CD4-positive, alpha-beta T cell treated with Interferon alpha-2 for 1 hour (primary cell): ENCODE data around the gene KRT1.
"Not testable (repeated sequence)": the region's sequence is repeated elsewhere in the genome, so short reads cannot be mapped to it uniquely, and the experiment has no call there.

Experiments used
- DNase-seq, 2 donors: peaks; one replicate each; pipeline ENCODE4 v3.0.0-alpha.2; 2020 to 2022

KRT1 gene

DNA sequence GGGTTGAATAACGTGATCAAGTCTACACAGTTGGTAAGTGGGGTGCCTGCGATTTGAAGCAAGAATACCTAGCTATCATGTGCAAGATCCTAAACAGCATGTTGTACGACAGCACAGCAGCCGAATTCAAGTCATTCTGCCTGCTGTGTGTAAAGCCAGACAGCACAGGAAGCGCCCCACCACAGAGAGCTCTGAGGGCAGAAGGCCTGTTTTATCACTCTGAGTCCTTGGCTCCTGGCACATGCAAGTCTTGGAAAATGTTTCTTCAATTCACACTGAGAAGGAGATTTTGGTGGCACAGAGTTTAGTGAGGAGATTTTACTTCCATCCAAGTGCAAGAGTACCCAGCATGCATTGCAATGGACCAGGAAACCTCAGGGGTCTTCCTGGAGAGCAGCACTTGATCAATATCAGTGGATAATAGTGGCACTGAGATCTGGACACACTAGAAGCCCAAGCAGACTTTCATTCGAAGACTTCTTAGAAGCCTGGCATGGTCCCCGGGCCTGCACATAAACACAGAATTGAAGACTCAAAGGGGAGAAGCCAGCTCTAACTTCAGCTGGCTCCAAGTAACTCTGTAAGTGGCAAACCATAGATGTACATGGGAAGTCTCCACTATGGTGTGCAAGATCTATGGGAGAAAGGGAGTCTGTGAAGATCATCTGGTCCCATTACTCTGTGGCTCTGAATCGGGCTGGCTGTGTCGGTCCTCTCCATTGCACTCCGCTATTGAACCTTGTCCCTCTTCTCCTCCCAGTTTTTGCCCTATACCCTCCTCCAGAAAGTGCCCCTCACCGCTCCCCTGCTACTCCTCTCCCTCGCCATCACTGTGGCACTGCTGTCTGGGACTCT, 1.5 kb upstream of the KRT1 start:
- peak; percentile 12 to 21 for DNase-seq

- no peak for DNase-seq
These were observed 332 bp downstream of the KRT1 start for GRCh38 chr12:52679875-52680274.

DNA sequence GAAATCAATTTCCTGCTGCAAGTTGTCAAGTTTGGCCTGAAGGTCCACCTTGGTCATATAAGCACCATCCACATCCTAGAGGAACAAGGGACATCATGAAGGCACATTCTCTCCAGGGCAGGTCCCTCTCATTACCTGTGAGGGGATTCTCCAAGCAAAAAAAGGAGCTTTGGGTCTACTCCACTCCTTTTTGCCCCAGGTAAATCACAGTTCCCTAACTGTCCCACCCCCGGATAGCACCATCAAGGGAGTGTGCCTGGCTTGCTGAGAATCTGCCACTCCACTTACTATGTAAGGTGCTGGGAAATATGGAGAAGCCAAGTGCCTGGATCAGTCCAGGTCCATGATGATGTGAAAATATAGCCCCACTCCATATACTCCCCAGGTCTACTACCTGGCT, 2.5 kb downstream of the KRT1 start:
- DNase-seq, result no peak

- no peak for DNase-seq
These were observed 3.1 kb downstream of the KRT1 start for GRCh38 chr12:52677126-52677525.

DNA sequence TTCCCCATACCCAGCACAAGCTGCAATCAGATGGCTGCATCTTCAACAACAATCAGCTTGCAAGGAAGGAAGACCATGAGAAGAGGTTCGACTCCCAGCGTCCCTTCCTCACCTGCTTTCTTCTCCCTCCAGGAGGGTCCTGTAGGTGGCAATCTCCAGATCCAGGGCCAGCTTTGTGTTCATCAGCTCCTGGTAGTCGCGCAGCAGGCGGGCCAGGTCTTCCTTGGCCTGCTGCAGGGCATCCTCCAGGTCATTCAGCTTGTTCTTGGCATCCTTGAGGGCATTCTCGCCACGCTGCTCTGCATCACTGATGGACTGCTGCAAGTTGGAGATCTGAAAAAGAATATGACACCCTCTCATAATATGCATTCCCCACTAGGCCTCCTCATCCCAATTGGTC, 4.0 kb downstream of the KRT1 start:
- DNase-seq, result no peak

DNA sequence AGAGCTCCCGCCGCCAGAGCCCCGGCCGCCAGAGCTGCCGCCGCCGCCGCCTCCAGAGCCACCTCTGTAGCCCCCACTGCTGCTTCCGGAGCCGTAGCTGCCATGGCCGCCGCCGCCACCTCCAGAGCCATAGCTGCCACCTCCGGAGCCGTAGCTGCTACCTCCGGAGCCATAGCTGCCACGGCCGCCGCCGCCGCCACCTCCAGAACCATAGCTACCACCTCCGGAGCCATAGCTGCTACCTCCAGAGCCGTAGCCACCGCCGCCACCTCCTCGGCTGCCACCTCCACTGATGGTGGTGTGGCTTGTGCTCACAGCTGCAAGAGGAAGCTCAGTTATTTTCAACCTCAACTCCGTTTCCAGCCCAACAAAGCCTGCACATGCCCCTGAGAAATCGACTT, 4.9 kb downstream of the KRT1 start:
- peak in 1 of 2 donors; percentile 2 for DNase-seq

- DNase-seq, result no peak
These were observed 5.8 kb downstream of the KRT1 start for GRCh38 chr12:52674433-52674775.

DNA sequence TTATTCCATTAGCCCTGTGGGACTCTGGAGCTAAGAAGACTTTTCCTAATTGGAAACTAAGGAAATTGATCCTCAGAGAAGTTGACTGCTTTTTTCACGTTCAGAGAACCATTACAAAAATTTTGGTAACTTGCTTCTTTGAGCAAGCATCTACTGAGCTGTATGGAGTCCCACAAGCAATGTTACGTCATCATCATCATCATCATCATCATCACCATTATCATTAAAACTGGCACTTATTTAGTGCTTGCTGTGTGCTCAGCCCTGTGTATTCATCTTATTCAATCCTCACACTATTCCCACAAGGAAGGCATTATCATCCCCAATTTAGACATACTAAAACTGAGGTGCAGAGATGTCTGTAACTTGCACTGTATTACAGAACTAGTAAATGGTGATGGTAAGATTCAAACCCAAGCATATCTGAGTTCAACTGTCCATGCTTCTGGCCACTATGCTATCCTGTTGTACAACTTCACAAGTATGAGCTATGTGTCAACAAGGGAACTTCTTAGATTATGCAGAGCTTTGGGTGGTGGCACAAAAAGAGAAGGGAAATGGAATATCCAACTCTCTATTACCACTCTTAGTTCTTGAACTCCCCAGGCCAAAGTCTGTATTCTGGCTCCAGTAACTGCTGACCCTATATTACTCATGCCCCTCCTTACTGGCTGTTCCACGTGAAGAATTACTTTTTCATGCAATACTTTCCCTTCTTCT, 6.3 kb downstream of the KRT1 start:
- DNase-seq, result no peak

DNA sequence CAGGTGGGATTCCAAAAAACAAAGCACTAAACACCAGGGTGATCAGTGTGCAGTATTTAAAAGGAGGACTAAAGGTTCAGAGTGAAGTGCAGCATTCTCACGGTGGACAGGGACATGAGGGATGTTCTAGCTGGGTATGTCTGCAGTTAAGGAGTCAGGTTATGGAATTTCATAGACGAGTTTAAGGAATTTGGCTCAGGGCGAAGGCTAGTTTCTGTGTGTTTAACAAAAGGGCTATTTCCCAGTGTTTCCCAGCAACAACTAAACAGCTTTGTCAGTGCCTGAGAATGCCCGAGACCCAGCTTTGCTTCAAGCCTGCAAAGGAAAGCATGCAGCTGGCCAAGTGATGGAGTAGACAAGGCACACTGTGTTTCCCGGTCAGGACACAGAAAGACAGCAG, 7.0 kb downstream of the KRT1 start:
- no peak for DNase-seq

- no peak for DNase-seq
These were observed 7.8 kb downstream of the KRT1 start for GRCh38 chr12:52672321-52672933.

DNA sequence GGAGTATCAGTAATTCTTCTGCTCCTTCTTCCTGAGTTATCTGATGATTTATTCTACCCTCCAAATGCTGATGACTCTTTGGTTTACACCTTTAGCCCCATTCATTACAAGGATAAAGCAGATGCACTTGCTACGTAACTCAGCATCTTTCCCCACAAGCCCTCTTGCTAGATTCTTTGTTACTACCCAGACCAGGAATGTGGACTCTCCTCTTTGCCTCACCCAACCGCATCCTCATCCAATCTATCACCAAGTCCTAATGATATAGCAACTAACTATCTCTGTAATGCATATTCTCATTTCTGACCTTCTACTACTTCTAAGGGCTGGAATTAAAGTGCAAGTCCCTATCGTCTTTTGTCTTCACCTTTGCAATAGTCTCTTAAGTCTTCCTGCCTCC, 9.2 kb downstream of the KRT1 start:
- no peak for DNase-seq

DNA sequence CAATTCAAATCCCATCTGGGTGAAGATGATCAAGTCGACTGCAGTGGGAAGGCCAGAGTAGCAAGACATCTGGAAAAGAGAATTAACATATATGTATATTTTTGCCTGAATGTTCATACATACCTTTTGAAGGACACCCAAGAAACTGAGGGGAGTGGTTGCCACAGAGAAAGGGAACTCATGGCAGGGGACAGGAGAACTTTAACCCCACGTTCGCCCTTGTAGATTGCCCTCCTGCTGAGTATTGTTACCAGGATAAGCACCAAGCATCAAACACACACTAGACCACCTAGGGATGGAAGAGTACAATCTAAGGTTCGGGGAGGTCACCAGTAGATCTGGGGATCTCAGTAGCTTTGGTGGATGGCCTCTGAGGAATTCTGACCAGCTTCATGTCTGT, 9.7 kb downstream of the KRT1 start:
- DNase-seq, result no peak

- DNase-seq, result not testable (repeated sequence)
These were observed 10.3 kb downstream of the KRT1 start for GRCh38 chr12:52669941-52670340.

GRCh38 chr12:52669426-52669825, 10.8 kb downstream of the KRT1 start:
- DNase-seq, result no peak

DNA sequence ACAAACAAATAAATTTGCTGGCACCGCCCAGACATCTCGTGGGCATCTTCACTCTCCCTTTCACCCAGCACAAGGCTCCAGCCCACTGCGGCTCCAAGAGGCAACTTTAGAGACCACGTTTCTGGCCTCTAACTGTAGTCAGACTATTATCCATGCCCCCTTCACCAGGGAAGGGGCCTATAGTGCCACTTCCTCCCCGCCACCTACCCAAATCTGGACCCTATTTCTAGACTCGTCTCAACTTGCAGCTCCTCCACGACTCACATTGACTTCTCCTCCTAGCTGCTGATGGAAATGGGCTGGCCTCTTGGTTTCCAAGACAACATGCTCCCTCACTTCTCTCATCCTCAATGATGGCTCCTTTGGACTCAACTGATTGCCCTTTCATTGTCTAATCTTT, 12.3 kb downstream of the KRT1 start:
- no peak for DNase-seq

- no peak for DNase-seq
These were observed 12.7 kb downstream of the KRT1 start for GRCh38 chr12:52667509-52667908.

DNA sequence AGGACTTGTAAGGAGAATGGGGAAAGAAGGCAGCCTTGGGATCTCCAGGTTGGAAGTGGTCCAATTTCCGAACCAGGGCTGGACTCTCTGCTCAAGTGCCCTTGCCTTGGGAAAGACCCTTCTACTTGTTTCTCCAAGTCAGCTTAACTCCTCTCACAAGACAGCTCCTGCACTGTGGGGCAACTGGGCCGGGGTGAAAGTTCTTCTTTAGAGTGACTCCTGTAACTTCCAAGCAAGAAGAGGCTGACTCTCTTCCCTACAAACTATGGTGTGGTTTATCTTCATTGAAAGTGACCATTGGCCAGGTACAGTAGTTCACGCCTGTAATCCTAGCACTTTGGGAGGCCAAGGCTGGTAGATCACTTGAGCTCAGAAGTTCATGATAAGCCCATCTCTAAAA, 13.7 kb downstream of the KRT1 start:
- DNase-seq, result no peak

DNA sequence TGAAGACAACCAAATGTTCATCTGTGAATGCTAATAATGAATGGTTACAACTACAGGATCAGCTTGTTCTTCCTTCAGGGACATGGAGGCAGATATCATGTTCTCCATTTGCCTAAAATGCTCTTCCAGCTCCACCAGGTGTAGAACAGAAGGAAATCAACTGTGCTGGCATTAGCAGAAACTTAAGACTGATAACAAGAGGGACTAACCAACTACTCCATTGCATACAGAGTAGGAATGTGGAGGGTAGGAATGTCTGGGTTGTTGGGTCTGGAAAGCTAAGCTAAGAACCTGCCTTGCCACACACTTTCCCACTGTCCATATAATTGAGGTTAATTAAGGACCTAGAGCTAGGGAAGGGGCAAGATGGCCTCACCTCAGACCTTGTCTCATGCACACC, 16.8 kb downstream of the KRT1 start:
- DNase-seq, result no peak

DNA sequence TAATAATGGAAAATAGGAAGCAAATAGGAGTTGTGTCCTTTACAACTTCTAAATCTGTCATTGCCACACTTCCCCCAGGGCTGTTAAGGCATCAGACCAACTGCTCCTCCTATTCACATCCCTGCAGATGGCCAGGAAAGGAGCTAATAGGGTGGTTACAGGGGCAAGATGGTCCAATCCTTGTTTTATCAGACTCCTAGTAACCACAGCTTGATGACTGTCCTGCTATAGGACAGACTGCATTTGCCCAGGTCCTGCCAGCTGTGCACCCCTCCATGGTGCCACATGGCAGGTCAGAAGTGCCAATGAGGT, 17.3 kb downstream of the KRT1 start:
- no peak for DNase-seq

- no peak for DNase-seq
These were observed 17.9 kb downstream of the KRT1 start for GRCh38 chr12:52662093-52662917.

DNA sequence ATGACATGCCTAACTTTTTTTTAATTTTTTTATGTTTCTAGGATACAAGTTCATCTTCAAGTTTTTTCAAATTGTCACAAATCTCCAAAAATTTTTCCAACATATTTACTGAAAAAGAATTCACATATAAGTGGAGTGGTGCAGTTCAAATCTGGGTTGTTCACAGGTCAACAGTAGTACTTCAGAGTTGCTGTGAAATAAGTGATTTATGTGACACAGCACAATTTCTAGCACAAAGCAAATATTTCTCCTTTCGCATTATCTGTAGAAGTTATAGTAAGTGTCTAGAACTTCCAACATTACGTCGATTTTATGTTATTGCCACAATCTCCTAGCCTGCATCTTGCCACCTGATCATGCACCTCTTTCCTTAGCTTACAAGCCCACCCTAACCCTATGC, 18.5 kb downstream of the KRT1 start:
- DNase-seq, result no peak

GRCh38 chr12:52660934-52661499, 19.2 kb downstream of the KRT1 start:
- no peak for DNase-seq

GRCh38 chr12:52659951-52660350, 20.3 kb downstream of the KRT1 start:
- no peak for DNase-seq
